ENCODE measurements around the gene TNS3. TPM values are rescaled to one million over a fixed set of nuclear protein-coding genes. Genes with fewer than 3 reads are reported as not detected.

The TNS3 gene
- polyA plus RNA-seq, 1 of the 3 experiments (the other 2 are of a cell fraction), result 72.3 TPM

DNA sequence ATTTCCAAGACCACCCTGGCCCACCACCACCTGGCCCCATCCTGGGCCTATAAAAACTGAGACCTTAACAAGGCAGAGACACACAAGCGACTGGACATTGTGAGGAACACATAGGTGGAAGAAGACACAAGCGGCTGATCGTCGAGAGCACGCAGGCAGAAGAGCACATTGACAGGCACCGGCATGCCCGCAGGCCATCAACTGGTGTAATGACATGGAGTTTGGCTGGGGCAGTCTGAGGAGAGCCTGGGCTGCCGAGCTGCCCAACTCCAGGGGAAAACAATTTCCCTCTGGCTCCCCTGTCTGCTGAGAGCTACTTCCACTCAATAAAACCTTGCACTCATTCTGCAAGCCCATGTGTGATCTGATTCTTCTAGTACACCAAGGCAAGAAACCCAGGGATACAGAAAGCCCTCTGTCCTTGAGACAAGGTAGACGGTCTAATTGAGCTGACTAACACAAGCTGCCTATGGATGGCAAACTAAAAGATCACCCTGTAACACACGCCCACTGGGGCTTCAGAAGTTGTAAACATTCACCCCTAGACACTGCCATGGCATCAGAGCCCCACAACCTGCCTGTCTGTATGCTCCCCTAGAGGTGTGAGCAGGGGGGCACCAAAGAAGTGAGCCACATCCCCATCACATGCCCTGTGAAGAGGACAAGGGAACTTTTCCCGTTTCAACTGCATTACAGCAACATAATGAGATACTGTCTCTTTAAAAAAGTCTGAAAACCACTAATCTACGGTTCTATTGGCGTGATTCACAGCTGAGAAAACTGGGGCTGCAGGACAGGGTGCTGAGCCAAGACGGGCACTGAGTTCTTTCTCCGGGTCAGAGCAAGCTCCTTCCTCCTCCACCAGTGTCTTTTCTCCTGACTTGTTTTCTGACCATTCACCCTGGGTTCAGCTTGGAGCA, 18.5 kb upstream of the TNS3 start:
- Histone ChIP-seq H3K27me3 (ENCODE audit: insufficient read depth) (no peaks in the 10 kb centered on the region), H2AFZ (ENCODE audit: low read depth) (peak overlapping the region; percentile 85), H3K27ac (ENCODE audit: low read depth in 2 of 2, low read length in 1 of 2) (peak overlapping the region; percentile 78 to 86), H3K9ac (peak overlapping the region; percentile 63), H4K20me1 (ENCODE audit: insufficient read depth) (no peaks in the 10 kb centered on the region), H3F3A (replicated peaks; ENCODE audit: insufficient read depth) (peaks cover 20% of the 10 kb centered on the region), H3K4me2 (peak overlapping the region; percentile 50), H3K9me3 (peaks cover 10% of the 10 kb centered on the region; the same call in 1 of the 2 replicates), H3K36me3 (replicated peaks in 1 of 2; ENCODE audit: control insufficient read depth in 1 of 2, insufficient read depth in 2 of 2, low read length in 1 of 2) (no peaks in the 10 kb centered on the region), H3K4me3 (ENCODE audit: low read depth in 2 of 2, low read length in 1 of 2) (peak overlapping the region in 1 of 2 experiments; percentile 7; a peak in 1 of 4 replicates), H3K9me2 (no peaks in the 10 kb centered on the region), H3K4me1 (ENCODE audit: control insufficient read depth in 1 of 2, insufficient read depth in 2 of 2, low read depth in 1 of 2, low read length in 1 of 2) (peaks cover 5 to 31% of the 10 kb centered on the region in 2 experiments; a peak in 3 of 4 replicates), H3K79me2 (ENCODE audit: insufficient read depth) (no peaks in the 10 kb centered on the region)
- ChIA-PET CTCF (interaction anchor here (0.8 kb wide), 1 partner anchor 19 kb away, joined by 3 read pairs; no protein-coding TSS in a partner anchor), POLR2A (no interaction called here)
- 64% methylated on average over 15 of the region's 15 CpGs for WGBS (ENCODE audit: low lambda C conversion rate)
- DNase-seq, result no peak
- TF ChIP-seq, protein P1, sequence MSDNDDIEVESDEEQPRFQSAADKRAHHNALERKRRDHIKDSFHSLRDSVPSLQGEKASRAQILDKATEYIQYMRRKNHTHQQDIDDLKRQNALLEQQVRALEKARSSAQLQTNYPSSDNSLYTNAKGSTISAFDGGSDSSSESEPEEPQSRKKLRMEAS (IDR thresholded peaks at IDR 0.05; ENCODE audit: low read depth), result peak; percentile 83
- TF ChIP-seq FOXM1 (IDR thresholded peaks at IDR 0.05; ENCODE audit: low read depth) (no peak), SMC3 (IDR thresholded peaks at IDR 0.05; ENCODE audit: low read depth, low read length) (0 out of 2 replicates have a peak, but pooled peaks have one; percentile 10), POLR2AphosphoS5 (IDR thresholded peaks at IDR 0.05; ENCODE audit: low read depth, low read length) (peak; percentile 67), CHD2 (IDR thresholded peaks at IDR 0.05; ENCODE audit: low read length, partially characterized antibody) (no peak), RAD21 (IDR thresholded peaks at IDR 0.05; ENCODE audit: low read length) (no peak), NFIC (IDR thresholded peaks at IDR 0.05; ENCODE audit: borderline replicate concordance) (peak; percentile 82), YY1 (IDR thresholded peaks at IDR 0.05; ENCODE audit: low read depth) (no peak), MEF2A (IDR thresholded peaks at IDR 0.05; ENCODE audit: borderline replicate concordance, low read depth) (no peak; the same call in 1 of the 2 replicates), RFX5 (IDR thresholded peaks at IDR 0.05; ENCODE audit: low read length) (no peak), GATA2 (CRISPR knock-in tag; IDR thresholded peaks at IDR 0.05) (no peak), NRF1 (IDR thresholded peaks at IDR 0.05; ENCODE audit: low read depth, low read length) (no peak), EZH2phosphoT487 (IDR thresholded peaks at IDR 0.05; ENCODE audit: borderline replicate concordance, low read depth) (no peak)
- TF ChIP-seq, protein P2, sequence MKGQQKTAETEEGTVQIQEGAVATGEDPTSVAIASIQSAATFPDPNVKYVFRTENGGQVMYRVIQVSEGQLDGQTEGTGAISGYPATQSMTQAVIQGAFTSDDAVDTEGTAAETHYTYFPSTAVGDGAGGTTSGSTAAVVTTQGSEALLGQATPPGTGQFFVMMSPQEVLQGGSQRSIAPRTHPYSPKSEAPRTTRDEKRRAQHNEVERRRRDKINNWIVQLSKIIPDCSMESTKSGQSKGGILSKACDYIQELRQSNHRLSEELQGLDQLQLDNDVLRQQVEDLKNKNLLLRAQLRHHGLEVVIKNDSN (IDR thresholded peaks at IDR 0.05; ENCODE audit: borderline replicate concordance, low read depth), result no peak
- TF ChIP-seq, protein P3, sequence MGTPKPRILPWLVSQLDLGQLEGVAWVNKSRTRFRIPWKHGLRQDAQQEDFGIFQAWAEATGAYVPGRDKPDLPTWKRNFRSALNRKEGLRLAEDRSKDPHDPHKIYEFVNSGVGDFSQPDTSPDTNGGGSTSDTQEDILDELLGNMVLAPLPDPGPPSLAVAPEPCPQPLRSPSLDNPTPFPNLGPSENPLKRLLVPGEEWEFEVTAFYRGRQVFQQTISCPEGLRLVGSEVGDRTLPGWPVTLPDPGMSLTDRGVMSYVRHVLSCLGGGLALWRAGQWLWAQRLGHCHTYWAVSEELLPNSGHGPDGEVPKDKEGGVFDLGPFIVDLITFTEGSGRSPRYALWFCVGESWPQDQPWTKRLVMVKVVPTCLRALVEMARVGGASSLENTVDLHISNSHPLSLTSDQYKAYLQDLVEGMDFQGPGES (IDR thresholded peaks at IDR 0.05; ENCODE audit: low read depth, low read length), result no peak
- TF ChIP-seq, protein P4, sequence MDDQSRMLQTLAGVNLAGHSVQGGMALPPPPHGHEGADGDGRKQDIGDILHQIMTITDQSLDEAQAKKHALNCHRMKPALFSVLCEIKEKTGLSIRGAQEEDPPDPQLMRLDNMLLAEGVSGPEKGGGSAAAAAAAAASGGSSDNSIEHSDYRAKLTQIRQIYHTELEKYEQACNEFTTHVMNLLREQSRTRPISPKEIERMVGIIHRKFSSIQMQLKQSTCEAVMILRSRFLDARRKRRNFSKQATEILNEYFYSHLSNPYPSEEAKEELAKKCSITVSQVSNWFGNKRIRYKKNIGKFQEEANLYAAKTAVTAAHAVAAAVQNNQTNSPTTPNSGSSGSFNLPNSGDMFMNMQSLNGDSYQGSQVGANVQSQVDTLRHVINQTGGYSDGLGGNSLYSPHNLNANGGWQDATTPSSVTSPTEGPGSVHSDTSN (IDR thresholded peaks at IDR 0.05), result peak; percentile 60
- TF ChIP-seq, protein P5, sequence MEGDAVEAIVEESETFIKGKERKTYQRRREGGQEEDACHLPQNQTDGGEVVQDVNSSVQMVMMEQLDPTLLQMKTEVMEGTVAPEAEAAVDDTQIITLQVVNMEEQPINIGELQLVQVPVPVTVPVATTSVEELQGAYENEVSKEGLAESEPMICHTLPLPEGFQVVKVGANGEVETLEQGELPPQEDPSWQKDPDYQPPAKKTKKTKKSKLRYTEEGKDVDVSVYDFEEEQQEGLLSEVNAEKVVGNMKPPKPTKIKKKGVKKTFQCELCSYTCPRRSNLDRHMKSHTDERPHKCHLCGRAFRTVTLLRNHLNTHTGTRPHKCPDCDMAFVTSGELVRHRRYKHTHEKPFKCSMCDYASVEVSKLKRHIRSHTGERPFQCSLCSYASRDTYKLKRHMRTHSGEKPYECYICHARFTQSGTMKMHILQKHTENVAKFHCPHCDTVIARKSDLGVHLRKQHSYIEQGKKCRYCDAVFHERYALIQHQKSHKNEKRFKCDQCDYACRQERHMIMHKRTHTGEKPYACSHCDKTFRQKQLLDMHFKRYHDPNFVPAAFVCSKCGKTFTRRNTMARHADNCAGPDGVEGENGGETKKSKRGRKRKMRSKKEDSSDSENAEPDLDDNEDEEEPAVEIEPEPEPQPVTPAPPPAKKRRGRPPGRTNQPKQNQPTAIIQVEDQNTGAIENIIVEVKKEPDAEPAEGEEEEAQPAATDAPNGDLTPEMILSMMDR (IDR thresholded peaks at IDR 0.05), result no peak
- TF ChIP-seq, protein P6, sequence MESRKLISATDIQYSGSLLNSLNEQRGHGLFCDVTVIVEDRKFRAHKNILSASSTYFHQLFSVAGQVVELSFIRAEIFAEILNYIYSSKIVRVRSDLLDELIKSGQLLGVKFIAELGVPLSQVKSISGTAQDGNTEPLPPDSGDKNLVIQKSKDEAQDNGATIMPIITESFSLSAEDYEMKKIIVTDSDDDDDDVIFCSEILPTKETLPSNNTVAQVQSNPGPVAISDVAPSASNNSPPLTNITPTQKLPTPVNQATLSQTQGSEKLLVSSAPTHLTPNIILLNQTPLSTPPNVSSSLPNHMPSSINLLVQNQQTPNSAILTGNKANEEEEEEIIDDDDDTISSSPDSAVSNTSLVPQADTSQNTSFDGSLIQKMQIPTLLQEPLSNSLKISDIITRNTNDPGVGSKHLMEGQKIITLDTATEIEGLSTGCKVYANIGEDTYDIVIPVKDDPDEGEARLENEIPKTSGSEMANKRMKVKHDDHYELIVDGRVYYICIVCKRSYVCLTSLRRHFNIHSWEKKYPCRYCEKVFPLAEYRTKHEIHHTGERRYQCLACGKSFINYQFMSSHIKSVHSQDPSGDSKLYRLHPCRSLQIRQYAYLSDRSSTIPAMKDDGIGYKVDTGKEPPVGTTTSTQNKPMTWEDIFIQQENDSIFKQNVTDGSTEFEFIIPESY (IDR thresholded peaks at IDR 0.05; ENCODE audit: borderline replicate concordance, low read depth), result no peak
- TF ChIP-seq, protein P7, sequence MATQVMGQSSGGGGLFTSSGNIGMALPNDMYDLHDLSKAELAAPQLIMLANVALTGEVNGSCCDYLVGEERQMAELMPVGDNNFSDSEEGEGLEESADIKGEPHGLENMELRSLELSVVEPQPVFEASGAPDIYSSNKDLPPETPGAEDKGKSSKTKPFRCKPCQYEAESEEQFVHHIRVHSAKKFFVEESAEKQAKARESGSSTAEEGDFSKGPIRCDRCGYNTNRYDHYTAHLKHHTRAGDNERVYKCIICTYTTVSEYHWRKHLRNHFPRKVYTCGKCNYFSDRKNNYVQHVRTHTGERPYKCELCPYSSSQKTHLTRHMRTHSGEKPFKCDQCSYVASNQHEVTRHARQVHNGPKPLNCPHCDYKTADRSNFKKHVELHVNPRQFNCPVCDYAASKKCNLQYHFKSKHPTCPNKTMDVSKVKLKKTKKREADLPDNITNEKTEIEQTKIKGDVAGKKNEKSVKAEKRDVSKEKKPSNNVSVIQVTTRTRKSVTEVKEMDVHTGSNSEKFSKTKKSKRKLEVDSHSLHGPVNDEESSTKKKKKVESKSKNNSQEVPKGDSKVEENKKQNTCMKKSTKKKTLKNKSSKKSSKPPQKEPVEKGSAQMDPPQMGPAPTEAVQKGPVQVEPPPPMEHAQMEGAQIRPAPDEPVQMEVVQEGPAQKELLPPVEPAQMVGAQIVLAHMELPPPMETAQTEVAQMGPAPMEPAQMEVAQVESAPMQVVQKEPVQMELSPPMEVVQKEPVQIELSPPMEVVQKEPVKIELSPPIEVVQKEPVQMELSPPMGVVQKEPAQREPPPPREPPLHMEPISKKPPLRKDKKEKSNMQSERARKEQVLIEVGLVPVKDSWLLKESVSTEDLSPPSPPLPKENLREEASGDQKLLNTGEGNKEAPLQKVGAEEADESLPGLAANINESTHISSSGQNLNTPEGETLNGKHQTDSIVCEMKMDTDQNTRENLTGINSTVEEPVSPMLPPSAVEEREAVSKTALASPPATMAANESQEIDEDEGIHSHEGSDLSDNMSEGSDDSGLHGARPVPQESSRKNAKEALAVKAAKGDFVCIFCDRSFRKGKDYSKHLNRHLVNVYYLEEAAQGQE (IDR thresholded peaks at IDR 0.05; ENCODE audit: low read depth, low read length), result no peak

All from SK-N-SH (cell line).